Fibroblast of the aortic adventitia (primary cell): Measurements from ENCODE around the gene FOXJ2. TPM values are rescaled to one million over a fixed set of nuclear protein-coding genes. Genes with fewer than 3 reads are reported as not detected.

Source experiments
- DNase-seq: peaks from one replicate; pipeline ENCODE4 v3.0.0-alpha.2; 2010; ENCODE audit warnings: low read depth
- H3K4me3 ChIP-seq: 2 replicates; pipeline ENCODE4 v1.5.1; 2011; ENCODE audit warnings: low read depth, mild to moderate bottlenecking, control low read depth, low read length, moderate library complexity
- CTCF ChIP-seq: IDR thresholded peaks from 2 replicates; pipeline ENCODE4 v1.5.1; 2011; ENCODE audit warnings: mild to moderate bottlenecking, low read length, control low read depth, inconsistent platforms; ENCODE audit not compliant: insufficient read depth
- total RNA-seq: library from RNA; depleted of rRNA; stranded (reverse); fragments of >200 nt; gene quantifications from 2 replicates; pipeline ENCODE4 v1.2.3, GENCODE V29; 2012; ENCODE audit warnings: low replicate concordance

FOXJ2 gene
- total RNA-seq, 1 donor, result 13.8 TPM

GRCh38 chr12:8093291-8093690 is 60.8 kb downstream of the FOXJ2 start:
- no peak for TF ChIP-seq CTCF
- no peak for DNase-seq
- no peak overlapping the region for H3K4me3 ChIP-seq

- no peak for TF ChIP-seq CTCF
Observed at GRCh38 chr12:8096281-8096915, 63.9 kb downstream of the FOXJ2 start.

GRCh38 chr12:8099235-8099634 is 66.7 kb downstream of the FOXJ2 start:
- TF ChIP-seq CTCF, result no peak
- H3K4me3 ChIP-seq, result no peak overlapping the region
- DNase-seq, result no peak

More at GRCh38 chr12:8096281-8096915, 63.9 kb downstream of the FOXJ2 start:
- no peak overlapping the region for H3K4me3 ChIP-seq
- DNase-seq, result no peak

Other genes with a start within 250 kb of the FOXJ2 start
- under 0.01 and 0.16 TPM in 2 replicates for gene NANOG, start 243.3 kb upstream of the FOXJ2 start, total RNA-seq
- not detected in 2 replicates for gene SLC2A14, start 159.8 kb upstream of the FOXJ2 start, total RNA-seq
- gene SLC2A3, start 96.5 kb upstream of the FOXJ2 start, total RNA-seq, result 42.4 and 49.6 TPM in 2 replicates
- gene C3AR1, start 33.6 kb downstream of the FOXJ2 start, total RNA-seq, result 0.18 TPM in 1 of 2 replicates, not detected in the other
- 18.8 and 63.4 TPM in 2 replicates for gene NECAP1, start 49.6 kb downstream of the FOXJ2 start, total RNA-seq
- 0.45 TPM in 1 of 2 replicates, not detected in the other for gene CLEC4A, start 90.9 kb downstream of the FOXJ2 start, total RNA-seq
- not detected in 2 replicates for gene ZNF705A, start 124.3 kb downstream of the FOXJ2 start, total RNA-seq
- not detected in 2 replicates for gene FAM90A1, start 194.9 kb downstream of the FOXJ2 start, total RNA-seq